HG03039 (cell line): ENCODE measurements around the gene CPA5.
"Not testable (repeated sequence)": the region's sequence is repeated elsewhere in the genome, so short reads cannot be mapped to it uniquely, and the experiment has no call there.

ENCODE experiments used
- ATAC-seq: cut with Tn5 transposase; IDR thresholded peaks from one replicate; pipeline ENCODE4 v1.9.1; 2021; ENCODE audit warnings: mild to moderate bottlenecking, moderate library complexity; ENCODE audit not compliant: unreplicated experiment

Gene CPA5

GRCh38 chr7:130344271-130344866 lies at the start of gene CPA5:
Gene CPA5 (plus strand): TSS chr7:130344816. CDS start chr7:130346486, 1,670 bp downstream.
- ATAC-seq: no peak

DNA sequence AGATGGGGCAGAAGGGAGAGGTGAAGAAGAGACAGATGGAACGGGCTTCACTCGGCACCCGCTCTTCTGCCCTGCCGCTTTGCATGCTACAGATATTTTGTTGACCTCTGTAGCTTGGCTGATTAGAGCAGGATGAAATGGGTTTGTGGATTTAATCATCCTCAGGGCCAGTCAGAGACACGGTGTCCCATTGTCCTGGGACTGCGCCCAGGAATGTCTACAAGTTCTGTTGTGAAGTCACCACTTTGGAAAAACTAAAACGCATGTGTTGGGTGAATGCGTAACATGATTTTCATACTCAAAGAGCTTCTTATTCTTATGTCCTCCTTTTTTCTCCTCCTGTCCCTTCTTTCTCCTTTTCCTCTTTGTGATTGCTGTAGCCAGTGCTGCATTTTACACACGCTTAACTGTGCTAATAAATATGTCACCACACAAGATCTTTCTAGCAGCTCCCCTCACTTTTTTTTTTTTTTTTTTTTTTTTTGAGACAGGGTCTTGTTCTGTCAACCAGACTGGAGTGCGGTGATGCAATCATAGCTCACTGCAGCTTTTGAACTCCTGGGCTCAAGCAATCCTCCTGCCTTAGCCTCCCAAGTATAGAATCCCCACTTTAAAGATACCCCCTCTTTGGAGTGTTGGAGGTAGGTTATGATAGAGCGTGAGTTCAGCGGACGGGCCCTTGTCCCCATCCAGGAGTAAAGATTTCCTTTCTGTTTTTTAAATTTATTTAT lies 48.2 kb upstream of the CPA5 start:
- no peak for ATAC-seq

GRCh38 chr7:130297628-130298543 lies 46.7 kb upstream of the CPA5 start:
- ATAC-seq: no peak

DNA sequence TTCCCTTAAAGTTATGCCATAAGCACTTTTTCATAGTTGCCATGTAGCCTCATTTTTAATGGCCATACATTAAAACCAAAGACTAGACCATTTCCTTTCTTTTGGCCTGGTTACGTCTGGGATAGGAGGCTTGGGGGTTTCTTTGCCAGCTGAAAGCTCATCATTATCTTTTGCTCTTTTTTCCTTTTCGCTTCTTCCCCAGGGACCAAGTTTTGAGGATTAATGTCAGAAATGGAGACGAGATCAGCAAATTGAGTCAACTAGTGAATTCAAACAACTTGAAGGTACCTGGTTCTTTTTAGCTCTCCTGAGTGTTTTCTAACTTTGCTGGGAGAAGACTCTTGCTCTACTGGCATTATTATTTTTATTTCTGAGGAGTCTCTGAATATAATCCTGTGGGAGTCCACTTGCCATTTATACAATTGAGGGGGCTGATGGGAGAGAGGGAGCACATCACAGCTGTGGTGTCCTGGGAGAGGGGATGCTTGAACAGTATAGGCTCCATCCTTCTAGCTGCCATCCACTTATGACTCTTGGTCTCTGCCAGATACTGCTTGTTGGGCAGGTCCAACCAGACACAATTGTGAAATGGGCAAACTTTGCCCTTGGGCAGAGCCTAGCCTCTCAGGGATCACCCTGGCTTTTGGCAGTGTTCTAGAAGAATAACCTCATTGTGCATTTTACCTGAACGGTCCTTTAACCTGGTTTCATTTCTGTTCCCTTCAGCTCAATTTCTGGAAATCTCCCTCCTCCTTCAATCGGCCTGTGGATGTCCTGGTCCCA lies 45.9 kb upstream of the CPA5 start:
- ATAC-seq: no peak

- ATAC-seq: no peak
Observed at GRCh38 chr7:130299866-130300265, 44.8 kb upstream of the CPA5 start.

GRCh38 chr7:130301501-130302020 lies 43.1 kb upstream of the CPA5 start:
- no peak for ATAC-seq

GRCh38 chr7:130302649-130303048 lies 42.0 kb upstream of the CPA5 start:
- ATAC-seq: no peak

DNA sequence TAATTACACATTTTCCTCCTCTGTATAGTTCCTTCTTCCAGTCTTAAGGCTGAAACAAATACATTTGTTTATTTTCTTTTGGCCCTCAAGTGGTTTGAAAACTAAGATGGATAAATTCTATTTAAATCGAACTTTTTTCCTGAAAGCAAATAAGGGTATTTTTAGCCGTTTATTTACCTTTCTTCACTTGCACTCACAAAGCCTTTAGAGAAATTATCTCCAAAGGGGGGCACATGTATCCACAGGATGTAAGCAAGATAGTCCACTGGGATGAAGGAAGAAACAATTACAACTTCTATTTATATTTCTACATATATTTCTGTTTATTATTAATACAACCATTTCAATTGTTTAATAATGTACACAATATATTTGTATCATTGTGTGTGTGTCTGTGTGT lies 41.5 kb upstream of the CPA5 start:
- ATAC-seq: no peak

DNA sequence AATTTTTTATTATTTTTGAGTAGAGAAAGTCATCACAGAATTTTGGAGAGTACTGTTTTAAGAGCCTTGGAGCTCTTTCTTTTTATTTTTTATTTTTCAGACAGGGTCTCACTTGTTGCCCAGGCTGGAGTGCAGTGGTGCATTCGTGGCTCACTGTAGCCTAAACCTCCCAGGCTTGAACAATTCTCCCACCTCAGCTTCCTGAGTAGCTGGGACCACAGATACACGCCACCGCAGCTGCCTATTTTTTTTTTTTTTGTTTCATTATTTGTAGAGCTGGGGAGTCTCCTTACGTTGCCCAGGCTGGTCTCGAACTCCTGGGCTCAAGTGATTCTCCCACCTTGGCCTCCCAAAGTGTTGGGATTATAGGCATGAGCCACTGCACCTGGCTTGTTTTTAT lies 41.1 kb upstream of the CPA5 start:
- ATAC-seq: no peak

GRCh38 chr7:130303982-130304381 lies 40.6 kb upstream of the CPA5 start:
- no peak for ATAC-seq

DNA sequence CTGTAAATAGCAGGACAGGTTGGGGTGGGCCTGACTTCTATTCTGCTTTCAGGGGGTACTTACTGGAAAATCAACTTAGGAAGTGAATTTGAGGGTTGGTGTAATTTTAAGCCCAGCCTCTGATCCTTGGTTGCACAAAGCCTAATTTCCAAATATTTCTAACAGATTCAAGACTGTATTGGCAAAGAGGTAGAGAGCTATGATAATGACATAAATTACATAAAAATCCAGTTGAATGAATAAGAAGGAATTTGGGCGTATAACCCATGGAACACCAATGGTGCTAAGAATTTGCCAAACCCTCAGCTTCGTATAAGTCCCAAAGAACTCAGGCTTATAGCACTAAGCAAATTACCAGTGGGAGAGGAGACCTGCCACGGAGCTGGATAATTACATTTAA lies 39.7 kb upstream of the CPA5 start:
- ATAC-seq: no peak

DNA sequence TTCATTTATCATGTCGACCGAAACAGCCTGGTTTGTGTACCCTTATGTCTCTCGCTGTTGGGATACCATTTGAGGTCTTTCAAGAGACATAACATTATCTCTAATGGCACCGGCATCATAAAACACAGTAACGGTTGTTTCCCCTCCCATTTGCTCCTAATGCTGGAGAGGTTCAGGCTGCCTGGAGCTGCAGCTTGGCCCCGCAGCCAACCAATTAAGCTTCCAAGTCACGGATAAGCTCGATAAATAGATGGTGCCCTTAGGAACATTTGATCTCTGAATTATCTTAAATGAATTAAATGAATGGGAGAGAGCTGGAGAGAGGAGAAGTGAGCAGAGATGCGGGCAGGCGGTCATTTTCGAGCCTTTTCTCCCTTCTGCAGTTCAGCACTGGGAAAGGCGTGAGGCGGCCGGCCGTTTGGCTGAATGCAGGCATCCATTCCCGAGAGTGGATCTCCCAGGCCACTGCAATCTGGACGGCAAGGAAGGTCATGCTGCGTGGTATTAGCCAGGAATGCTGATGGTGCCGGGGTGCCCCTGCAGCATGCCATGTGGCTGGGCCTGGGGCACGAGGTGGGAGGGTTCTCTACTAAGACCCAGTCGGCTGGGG lies 39.1 kb upstream of the CPA5 start:
- no peak for ATAC-seq

- ATAC-seq: no peak
Observed at GRCh38 chr7:130309986-130310385, 34.6 kb upstream of the CPA5 start.

- ATAC-seq: no peak
Observed at GRCh38 chr7:130314305-130314704, 30.3 kb upstream of the CPA5 start.

DNA sequence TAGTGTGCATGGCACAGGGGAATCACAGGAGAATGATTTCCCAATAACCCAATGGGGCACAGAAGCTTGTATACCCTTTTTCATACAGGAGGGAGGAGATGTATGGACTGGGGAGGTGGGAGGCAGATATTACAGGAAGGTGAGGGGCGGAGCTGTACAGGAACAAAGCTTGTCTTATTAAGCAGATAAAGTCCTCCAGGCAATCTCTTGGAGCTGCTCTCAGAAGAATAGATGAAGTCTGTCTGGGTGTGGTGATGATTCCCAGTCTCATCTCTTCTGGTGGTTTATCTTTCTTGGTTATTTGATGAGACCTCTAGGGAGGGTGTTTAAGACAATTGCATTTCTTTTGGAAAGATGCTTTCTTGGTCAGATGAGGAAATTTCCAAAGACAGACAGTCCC lies 25.1 kb upstream of the CPA5 start:
- no peak for ATAC-seq

DNA sequence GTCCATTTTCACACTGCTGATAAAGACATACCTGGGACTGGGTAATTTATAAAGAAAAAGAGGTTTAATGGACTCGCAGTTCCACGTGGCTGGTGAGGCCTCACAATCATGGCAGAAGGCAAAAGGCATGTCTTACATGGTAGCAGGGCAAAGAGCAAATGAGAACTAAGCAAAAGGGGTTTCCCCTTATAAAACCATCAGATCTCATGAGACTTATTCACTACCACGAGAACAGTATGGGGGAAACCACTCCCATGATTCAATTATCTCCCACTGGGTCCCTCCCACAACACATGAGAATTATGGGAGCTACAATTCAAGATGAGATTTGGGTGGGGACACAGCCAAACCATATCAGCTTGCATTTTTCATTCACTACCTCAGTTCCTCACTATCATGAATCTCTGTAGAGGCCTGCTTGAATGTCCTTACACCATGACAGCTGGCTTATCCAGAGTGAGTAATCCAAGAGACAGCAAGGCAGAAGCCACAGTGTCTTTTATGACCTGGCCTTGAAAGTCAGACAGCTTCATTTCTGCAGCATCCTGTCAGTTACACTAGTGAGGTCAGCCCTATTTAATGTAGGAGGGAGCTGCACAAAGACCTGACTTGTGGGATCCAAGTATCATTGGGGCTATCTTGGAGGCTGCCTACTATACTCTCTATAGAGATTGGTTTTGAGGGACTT lies 22.9 kb upstream of the CPA5 start:
- ATAC-seq: not testable (repeated sequence)

DNA sequence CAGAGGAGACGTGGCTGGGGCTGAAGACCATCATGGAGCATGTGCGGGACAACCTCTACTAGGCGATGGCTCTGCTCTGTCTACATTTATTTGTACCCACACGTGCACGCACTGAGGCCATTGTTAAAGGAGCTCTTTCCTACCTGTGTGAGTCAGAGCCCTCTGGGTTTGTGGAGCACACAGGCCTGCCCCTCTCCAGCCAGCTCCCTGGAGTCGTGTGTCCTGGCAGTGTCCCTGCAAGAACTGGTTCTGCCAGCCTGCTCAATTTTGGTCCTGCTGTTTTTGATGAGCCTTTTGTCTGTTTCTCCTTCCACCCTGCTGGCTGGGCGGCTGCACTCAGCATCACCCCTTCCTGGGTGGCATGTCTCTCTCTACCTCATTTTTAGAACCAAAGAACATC lies 22.0 kb upstream of the CPA5 start:
- ATAC-seq: no peak

DNA sequence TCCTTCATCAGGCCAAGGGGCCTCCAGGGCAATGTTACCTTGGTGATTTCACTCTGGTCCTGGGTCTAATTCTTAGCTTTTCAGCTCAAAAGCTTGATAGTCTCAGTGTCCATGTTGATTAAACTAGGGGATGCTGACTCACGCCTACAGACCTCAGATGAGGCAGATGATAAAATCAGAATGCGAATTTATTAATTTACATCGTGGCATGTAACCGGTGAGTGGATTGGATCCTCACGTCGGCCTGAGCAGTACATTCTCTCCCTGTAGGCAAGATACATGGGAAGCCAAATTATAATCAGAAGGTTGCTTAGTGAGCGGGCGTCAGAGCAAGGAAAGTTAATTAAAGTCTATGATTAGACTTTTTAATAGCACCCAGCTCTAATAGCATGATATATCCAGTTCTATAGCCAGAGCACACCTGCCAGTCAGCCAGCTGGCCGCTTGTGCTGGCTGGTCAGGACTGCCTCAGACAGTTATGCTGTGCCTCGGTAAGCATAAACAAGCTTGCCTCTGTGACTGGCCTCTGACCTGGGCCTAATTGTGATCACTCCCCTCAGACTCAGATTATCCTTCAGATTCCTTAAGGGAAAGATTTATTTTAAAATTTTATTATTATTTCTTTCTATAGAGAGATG lies 20.2 kb upstream of the CPA5 start:
- ATAC-seq: no peak

DNA sequence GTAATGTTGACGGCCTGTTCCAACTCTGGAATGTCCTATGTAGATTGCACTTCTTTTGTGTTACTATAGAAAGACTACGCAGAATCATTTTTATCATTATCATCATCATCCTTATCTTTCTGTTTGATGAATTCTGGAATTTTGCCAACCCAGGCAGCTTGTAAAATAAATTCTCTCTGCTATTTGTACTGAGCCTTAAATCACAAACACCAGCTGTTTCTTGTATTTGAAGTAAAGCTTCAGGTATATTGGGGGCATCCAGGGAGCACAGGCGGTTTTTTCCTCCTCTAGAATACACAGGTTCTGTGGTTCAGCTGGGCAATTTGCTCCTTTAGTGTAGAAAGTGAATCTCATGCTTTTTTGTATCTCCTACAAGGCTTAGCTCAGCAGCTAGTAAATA lies 14.9 kb upstream of the CPA5 start:
- ATAC-seq: no peak
